ENCODE data around the gene MUC6. TPM values are rescaled to one million over a fixed set of nuclear protein-coding genes. Genes with fewer than 3 reads are reported as not detected.

MUC6 gene
- total RNA-seq, 1 experiment from 2014 or later, result not detected

DNA sequence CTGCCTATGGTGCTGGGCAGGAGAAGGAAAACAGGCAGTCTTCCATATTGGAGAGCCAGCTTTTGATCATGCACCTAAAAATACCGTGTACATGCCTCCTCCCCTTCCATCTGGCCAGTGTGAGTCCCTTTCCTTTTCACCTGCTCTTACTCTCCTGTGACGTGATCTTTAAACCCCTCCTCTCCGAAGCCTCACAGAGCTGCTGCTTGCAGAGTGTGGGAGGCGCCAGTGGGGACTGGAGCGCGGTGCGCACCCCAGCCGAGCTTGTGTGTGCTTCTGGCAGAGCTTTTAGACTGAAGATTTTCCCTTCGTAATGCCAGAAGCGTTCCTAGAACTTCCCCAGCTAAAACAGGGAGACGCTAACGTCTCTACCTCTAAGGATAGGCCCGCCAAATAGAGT lies 29.8 kb downstream of the MUC6 start:
- Histone ChIP-seq H2AFZ (ENCODE audit: low read length) (no peak overlapping the region), H3K18ac (ENCODE audit: insufficient read length, low read depth, low read length) (no peak overlapping the region), H3T11ph (ENCODE audit: low read length) (no peak overlapping the region), H4K8ac (replicated peaks; ENCODE audit: insufficient read length, low read depth, low read length) (no peak overlapping the region), H2AK5ac (ENCODE audit: insufficient read length, low read length) (no peak overlapping the region), H3K56ac (ENCODE audit: insufficient read length, low read depth, low read length) (no peak overlapping the region), H4K20me1 (ENCODE audit: control insufficient read depth, insufficient read depth, insufficient read length) (no peaks in the 10 kb centered on the region), H4K91ac (ENCODE audit: insufficient read length, low read depth, low read length) (no peak overlapping the region), H3K79me2 (ENCODE audit: insufficient read depth, low read length) (no peaks in the 10 kb centered on the region), H3K9me3 (ENCODE audit: control insufficient read depth, low read depth, low read length) (no peaks in the 10 kb centered on the region), H3K4ac (ENCODE audit: low read depth, low read length) (no peak overlapping the region), H3K27me3 (ENCODE audit: insufficient read depth, low read length) (no peaks in the 10 kb centered on the region), H3K4me2 (ENCODE audit: insufficient read depth, insufficient read length, low read length) (no peak overlapping the region), H2BK120ac (ENCODE audit: low read depth, low read length, poor library complexity, severe bottlenecking) (no peak overlapping the region), H3K79me1 (ENCODE audit: insufficient read depth, low read depth, low read length, poor library complexity, severe bottlenecking) (no peaks in the 10 kb centered on the region), H2BK20ac (ENCODE audit: low read depth, low read length, poor library complexity, severe bottlenecking) (no peak overlapping the region), H4K5ac (ENCODE audit: insufficient read length, low read depth, low read length) (no peak overlapping the region), H3K23ac (ENCODE audit: insufficient read length, low read depth, low read length) (no peak overlapping the region), H2BK12ac (ENCODE audit: insufficient read length, low read depth, low read length) (no peak overlapping the region), H3K4me1 (ENCODE audit: insufficient read depth, low read length) (no peaks in the 10 kb centered on the region), H3K9ac (ENCODE audit: extremely low read depth, insufficient read length, low read length) (no peak overlapping the region), H2BK5ac (ENCODE audit: insufficient read length, low read length) (no peak overlapping the region), H3K14ac (ENCODE audit: insufficient read depth, low read length) (no peak overlapping the region), H2BK15ac (ENCODE audit: low read depth, low read length) (no peak overlapping the region), H3K27ac (ENCODE audit: insufficient read length, low read depth, low read length) (no peak overlapping the region), H3K23me2 (ENCODE audit: insufficient read length, low read depth, low read length, poor library complexity, severe bottlenecking) (no peaks in the 10 kb centered on the region)
- TF ChIP-seq, protein P1, sequence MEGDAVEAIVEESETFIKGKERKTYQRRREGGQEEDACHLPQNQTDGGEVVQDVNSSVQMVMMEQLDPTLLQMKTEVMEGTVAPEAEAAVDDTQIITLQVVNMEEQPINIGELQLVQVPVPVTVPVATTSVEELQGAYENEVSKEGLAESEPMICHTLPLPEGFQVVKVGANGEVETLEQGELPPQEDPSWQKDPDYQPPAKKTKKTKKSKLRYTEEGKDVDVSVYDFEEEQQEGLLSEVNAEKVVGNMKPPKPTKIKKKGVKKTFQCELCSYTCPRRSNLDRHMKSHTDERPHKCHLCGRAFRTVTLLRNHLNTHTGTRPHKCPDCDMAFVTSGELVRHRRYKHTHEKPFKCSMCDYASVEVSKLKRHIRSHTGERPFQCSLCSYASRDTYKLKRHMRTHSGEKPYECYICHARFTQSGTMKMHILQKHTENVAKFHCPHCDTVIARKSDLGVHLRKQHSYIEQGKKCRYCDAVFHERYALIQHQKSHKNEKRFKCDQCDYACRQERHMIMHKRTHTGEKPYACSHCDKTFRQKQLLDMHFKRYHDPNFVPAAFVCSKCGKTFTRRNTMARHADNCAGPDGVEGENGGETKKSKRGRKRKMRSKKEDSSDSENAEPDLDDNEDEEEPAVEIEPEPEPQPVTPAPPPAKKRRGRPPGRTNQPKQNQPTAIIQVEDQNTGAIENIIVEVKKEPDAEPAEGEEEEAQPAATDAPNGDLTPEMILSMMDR (conservative IDR thresholded peaks at IDR 0.05), result no peak
- H3K9me3 Mint-ChIP-seq, result no peaks in the 10 kb centered on the region; a peak in 1 of 5 replicates
- no peaks in the 10 kb centered on the region for H3K27me3 Mint-ChIP-seq (ENCODE audit: low read depth)
- peak overlapping the region; percentile 10 to 89 (median 62); a peak in 4 of 7 replicates for H3K27ac Mint-ChIP-seq
- peaks cover 21 to 72% (median 60%) of the 10 kb centered on the region in 3 experiments; a peak in 6 of 7 replicates for H3K36me3 Mint-ChIP-seq (ENCODE audit: insufficient read depth in 1 of 3, low read depth in 3 of 3)
- WGBS (ENCODE audit: extremely low coverage, insufficient read length, low lambda C conversion rate), result no CpG with 5 or more reads among the region's 13 CpGs
- H3K4me3 Mint-ChIP-seq, result no peak overlapping the region
- no peak for DNase-seq
- 0 out of 4 replicates have a peak, but pooled peaks cover 0 to 3% of the 10 kb centered on the region in 2 experiments for H3K4me1 Mint-ChIP-seq

All from H9 (cell line).